H1 (cell line): ENCODE data around the gene FSTL4. TPM values are rescaled to one million over a fixed set of nuclear protein-coding genes. Genes with fewer than 3 reads are reported as not detected.

Source experiments
- HDAC6 ChIP-seq: IDR thresholded peaks from one replicate; pipeline ENCODE4 v1.7.1; 2012; ENCODE audit warnings: low read depth, mild to moderate bottlenecking, inconsistent platforms, low read length, moderate library complexity
- RAD21 ChIP-seq, 2 experiments: IDR thresholded peaks in 1 of 2; conservative IDR thresholded peaks in 1 of 2; 2 replicates each; pipeline ENCODE4 v1.6.1; 2011; ENCODE audit warnings: low read depth in 2 of 2, low read length in 2 of 2, improper control_type of control experiment in 1 of 2, inconsistent platforms in 1 of 2, mild to moderate bottlenecking in 1 of 2, moderate library complexity in 1 of 2
- RFX5 ChIP-seq: IDR thresholded peaks from 2 replicates; pipeline ENCODE4 v1.6.1; 2011; ENCODE audit warnings: low read depth, low read length, improper control_type of control experiment, borderline replicate concordance
- SIX5 ChIP-seq: IDR thresholded peaks from 2 replicates; pipeline ENCODE4 v1.6.1; 2011; ENCODE audit warnings: mild to moderate bottlenecking, low read depth, low read length
- SP1 ChIP-seq: IDR thresholded peaks from 2 replicates; pipeline ENCODE4 v1.6.1; 2011; ENCODE audit warnings: low read depth, low read length
- SUZ12 ChIP-seq: fragments of 200-600 bp; sonication (generic); IDR thresholded peaks from 2 replicates; pipeline ENCODE4 v1.6.1; 2012; ENCODE audit warnings: mild to moderate bottlenecking, inconsistent platforms, low read length, moderate library complexity, mixed read lengths
- polyA plus RNA-seq, 7 experiments: library from polyadenylated mRNA; depleted of rRNA in 3 of 7; stranded (reverse) in 5 of 7; unstranded in 2 of 7; fragments of >200 nt in 5 of 7; fragments of 200-250 nt in 2 of 7; gene quantifications; 1 replicate in 5 of 7; 2 replicates in 1 of 7; 4 replicates in 1 of 7; pipeline versions ENCODE4 v1.2.1 to v1.2.3, GENCODE V29; 2011 to 2013; ENCODE audit warnings: missing spikeins in 2 of 7, mixed read lengths in 2 of 7
- total RNA-seq: library from RNA; stranded (reverse); fragmentation: NEBNext Ultra II Directional; extraction: Animal tissue kit (Norgen Biotek cat#: 25700); gene quantifications from 2 replicates; pipeline ENCODE4 v1.2.1, GENCODE V29; 2021
- TF ChIP-seq, protein P1 (sequence below): fragments of 300-600 bp; sonication (generic); IDR thresholded peaks from 2 replicates; pipeline ENCODE4 v1.7.1; 2012; ENCODE audit warnings: low read length, moderate library complexity, mild to moderate bottlenecking, inconsistent platforms; ENCODE audit not compliant: insufficient replicate concordance
- TF ChIP-seq, protein P2 (sequence below): IDR thresholded peaks from 2 replicates; pipeline ENCODE4 v1.6.1; 2012; ENCODE audit warnings: low read length, inconsistent platforms

Gene FSTL4
- total and polyA plus RNA-seq, 2 of the 8 experiments (the other 6 are each of a cell fraction or from before 2014, with no cell fraction given) = 3.1 to 4.1 TPM

DNA sequence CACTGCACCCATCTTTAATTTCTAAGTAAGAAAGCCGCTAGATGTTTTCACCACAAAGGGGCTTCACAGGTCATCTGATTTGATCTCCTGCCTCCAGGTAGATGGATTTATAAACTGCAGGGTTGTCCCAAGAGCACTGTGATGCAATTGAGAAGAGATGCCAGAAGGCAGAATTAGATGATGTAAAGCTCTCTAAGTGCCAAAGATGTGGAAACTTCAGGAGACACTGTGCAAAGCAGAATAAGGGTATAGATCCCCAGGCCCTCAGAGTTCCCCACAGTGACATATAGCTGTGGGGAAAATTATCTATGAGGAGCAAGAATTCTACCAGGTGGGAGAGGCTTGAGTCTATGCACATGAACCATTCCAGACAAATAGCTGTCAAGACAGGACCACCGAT, 90.5 kb downstream of the FSTL4 start (continued):
- TF ChIP-seq, protein P1, sequence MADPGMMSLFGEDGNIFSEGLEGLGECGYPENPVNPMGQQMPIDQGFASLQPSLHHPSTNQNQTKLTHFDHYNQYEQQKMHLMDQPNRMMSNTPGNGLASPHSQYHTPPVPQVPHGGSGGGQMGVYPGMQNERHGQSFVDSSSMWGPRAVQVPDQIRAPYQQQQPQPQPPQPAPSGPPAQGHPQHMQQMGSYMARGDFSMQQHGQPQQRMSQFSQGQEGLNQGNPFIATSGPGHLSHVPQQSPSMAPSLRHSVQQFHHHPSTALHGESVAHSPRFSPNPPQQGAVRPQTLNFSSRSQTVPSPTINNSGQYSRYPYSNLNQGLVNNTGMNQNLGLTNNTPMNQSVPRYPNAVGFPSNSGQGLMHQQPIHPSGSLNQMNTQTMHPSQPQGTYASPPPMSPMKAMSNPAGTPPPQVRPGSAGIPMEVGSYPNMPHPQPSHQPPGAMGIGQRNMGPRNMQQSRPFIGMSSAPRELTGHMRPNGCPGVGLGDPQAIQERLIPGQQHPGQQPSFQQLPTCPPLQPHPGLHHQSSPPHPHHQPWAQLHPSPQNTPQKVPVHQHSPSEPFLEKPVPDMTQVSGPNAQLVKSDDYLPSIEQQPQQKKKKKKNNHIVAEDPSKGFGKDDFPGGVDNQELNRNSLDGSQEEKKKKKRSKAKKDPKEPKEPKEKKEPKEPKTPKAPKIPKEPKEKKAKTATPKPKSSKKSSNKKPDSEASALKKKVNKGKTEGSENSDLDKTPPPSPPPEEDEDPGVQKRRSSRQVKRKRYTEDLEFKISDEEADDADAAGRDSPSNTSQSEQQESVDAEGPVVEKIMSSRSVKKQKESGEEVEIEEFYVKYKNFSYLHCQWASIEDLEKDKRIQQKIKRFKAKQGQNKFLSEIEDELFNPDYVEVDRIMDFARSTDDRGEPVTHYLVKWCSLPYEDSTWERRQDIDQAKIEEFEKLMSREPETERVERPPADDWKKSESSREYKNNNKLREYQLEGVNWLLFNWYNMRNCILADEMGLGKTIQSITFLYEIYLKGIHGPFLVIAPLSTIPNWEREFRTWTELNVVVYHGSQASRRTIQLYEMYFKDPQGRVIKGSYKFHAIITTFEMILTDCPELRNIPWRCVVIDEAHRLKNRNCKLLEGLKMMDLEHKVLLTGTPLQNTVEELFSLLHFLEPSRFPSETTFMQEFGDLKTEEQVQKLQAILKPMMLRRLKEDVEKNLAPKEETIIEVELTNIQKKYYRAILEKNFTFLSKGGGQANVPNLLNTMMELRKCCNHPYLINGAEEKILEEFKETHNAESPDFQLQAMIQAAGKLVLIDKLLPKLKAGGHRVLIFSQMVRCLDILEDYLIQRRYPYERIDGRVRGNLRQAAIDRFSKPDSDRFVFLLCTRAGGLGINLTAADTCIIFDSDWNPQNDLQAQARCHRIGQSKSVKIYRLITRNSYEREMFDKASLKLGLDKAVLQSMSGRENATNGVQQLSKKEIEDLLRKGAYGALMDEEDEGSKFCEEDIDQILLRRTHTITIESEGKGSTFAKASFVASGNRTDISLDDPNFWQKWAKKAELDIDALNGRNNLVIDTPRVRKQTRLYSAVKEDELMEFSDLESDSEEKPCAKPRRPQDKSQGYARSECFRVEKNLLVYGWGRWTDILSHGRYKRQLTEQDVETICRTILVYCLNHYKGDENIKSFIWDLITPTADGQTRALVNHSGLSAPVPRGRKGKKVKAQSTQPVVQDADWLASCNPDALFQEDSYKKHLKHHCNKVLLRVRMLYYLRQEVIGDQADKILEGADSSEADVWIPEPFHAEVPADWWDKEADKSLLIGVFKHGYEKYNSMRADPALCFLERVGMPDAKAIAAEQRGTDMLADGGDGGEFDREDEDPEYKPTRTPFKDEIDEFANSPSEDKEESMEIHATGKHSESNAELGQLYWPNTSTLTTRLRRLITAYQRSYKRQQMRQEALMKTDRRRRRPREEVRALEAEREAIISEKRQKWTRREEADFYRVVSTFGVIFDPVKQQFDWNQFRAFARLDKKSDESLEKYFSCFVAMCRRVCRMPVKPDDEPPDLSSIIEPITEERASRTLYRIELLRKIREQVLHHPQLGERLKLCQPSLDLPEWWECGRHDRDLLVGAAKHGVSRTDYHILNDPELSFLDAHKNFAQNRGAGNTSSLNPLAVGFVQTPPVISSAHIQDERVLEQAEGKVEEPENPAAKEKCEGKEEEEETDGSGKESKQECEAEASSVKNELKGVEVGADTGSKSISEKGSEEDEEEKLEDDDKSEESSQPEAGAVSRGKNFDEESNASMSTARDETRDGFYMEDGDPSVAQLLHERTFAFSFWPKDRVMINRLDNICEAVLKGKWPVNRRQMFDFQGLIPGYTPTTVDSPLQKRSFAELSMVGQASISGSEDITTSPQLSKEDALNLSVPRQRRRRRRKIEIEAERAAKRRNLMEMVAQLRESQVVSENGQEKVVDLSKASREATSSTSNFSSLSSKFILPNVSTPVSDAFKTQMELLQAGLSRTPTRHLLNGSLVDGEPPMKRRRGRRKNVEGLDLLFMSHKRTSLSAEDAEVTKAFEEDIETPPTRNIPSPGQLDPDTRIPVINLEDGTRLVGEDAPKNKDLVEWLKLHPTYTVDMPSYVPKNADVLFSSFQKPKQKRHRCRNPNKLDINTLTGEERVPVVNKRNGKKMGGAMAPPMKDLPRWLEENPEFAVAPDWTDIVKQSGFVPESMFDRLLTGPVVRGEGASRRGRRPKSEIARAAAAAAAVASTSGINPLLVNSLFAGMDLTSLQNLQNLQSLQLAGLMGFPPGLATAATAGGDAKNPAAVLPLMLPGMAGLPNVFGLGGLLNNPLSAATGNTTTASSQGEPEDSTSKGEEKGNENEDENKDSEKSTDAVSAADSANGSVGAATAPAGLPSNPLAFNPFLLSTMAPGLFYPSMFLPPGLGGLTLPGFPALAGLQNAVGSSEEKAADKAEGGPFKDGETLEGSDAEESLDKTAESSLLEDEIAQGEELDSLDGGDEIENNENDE = no peak
- TF ChIP-seq SIX5 = no peak
- TF ChIP-seq RAD21 (IDR thresholded peaks at IDR 0.05 in 1 of 2, conservative IDR thresholded peaks at IDR 0.05 in 1 of 2; ENCODE audit: low read depth in 2 of 2, low read length in 2 of 2) = no peak
- no peak for TF ChIP-seq SUZ12
- no peak for TF ChIP-seq HDAC6
- no peak for TF ChIP-seq SP1
- TF ChIP-seq RFX5 = no peak
- TF ChIP-seq, protein P2, sequence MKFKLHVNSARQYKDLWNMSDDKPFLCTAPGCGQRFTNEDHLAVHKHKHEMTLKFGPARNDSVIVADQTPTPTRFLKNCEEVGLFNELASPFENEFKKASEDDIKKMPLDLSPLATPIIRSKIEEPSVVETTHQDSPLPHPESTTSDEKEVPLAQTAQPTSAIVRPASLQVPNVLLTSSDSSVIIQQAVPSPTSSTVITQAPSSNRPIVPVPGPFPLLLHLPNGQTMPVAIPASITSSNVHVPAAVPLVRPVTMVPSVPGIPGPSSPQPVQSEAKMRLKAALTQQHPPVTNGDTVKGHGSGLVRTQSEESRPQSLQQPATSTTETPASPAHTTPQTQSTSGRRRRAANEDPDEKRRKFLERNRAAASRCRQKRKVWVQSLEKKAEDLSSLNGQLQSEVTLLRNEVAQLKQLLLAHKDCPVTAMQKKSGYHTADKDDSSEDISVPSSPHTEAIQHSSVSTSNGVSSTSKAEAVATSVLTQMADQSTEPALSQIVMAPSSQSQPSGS = no peak
- TF ChIP-seq, all 59 proteins: peak for 0
